Activated T-cell treated with anti-CD3 and anti-CD28 coated beads, Interleukin-2, amount 50 U/mL, for 48 hours (primary cell): ENCODE measurements around the gene ALKBH3.

Source experiments
- DNase-seq, 2 experiments: peaks; one replicate each; pipeline ENCODE4 v3.0.0-alpha.2; 2020

ALKBH3 gene

DNA sequence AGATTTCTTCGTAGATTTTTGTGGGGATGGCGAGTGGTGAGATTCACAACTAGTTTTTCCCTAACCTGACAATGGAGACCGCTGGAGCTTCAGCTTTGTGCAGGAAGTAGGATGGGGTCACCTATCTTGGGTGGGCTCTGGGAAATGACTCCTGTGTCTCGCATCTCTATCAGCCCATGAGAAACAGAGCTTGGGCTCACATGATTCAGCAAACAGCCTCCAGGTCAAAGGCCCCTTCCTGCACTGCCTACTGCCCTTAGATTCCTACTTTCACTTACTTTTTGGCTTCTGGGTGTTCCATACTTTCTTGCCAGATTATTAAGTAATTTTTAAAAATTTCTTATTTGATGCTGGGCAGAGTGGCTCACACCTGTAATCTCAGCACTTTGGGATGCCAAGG is 88.1 kb downstream of the ALKBH3 start:
- no peak for DNase-seq

DNA sequence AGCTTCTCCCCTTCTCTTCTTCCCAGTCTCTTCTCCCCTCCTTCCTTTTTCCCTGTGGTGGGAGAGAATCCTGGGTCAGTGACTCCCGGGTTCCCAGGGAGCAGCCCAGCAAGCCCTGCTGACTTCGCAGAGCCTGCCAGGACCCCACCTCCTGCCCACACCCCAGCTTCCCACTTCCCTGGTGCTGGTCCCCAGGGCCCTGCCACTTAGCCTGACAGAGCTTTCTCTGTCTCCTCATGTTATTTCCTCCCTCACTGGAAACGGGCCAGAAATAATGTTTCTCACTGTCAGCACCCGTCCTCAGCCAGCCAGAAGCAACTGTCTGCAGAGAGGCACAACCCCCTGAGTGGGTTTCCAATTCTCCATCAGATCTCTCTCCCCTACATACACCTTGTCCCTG is 88.9 kb downstream of the ALKBH3 start:
- no peak for DNase-seq
